Esophagus squamous epithelium (tissue), 5 donors: ENCODE results near the gene DENND1C. TPM values are rescaled to one million over a fixed set of nuclear protein-coding genes. Genes with fewer than 3 reads are reported as not detected.

Experiments used
- DNase-seq: peaks from one replicate; lab custom pipeline; 2025; lab: John Stamatoyannopoulos, UW
- H3K27ac ChIP-seq, 4 donors: fragments of 200-600 bp; sonication (generic); one replicate each; pipeline ENCODE4 v1.5.1; 2016 to 2019; ENCODE audit warnings: mild to moderate bottlenecking in 1 of 4
- H3K27me3 ChIP-seq, 4 donors: fragments of 200-600 bp; sonication (generic); 1 replicate in 3 of 4; 2 replicates in 1 of 4; pipeline versions ENCODE4 v1.5.1 to v1.6.0; 2017 to 2021; ENCODE audit warnings: antibody characterized with exemption in 1 of 4
- H3K36me3 ChIP-seq, 3 donors: fragments of 200-600 bp; sonication (generic); one replicate each; pipeline ENCODE4 v1.5.1; 2016 to 2019
- H3K4me1 ChIP-seq, 3 donors: fragments of 200-600 bp; sonication (generic); one replicate each; pipeline ENCODE4 v1.5.1; 2017 to 2019
- H3K4me3 ChIP-seq, 4 donors: fragments of 200-600 bp; sonication (generic); 1 replicate in 3 of 4; 2 replicates in 1 of 4; pipeline ENCODE4 v1.5.1; 2016 to 2019; ENCODE audit warnings: mild to moderate bottlenecking in 2 of 4, moderate library complexity in 1 of 4
- H3K9me3 ChIP-seq, 3 donors: fragments of 200-600 bp; sonication (generic); one replicate each; pipeline ENCODE4 v1.5.1; 2016 to 2019
- CTCF ChIP-seq, 6 experiments: fragments of 450-650 bp in 4 of 6; fragments of 200-600 bp in 2 of 6; sonication (generic) in 2 of 6; IDR thresholded peaks; one replicate each; pipeline ENCODE4 v1.5.1; 2016 to 2019; ENCODE audit warnings: antibody characterized with exemption in 6 of 6, mild to moderate bottlenecking in 4 of 6, moderate library complexity in 4 of 6
- POLR2A ChIP-seq, 4 donors: fragments of 450-650 bp; IDR thresholded peaks; one replicate each; pipeline ENCODE4 v1.6.1; 2017; ENCODE audit warnings: antibody characterized with exemption in 4 of 4, mild to moderate bottlenecking in 4 of 4, moderate library complexity in 3 of 4
- WGBS, 2 donors: methylation state at CpG; one replicate each; pipeline ENCODE4 v1.1.5; 2018; 5-methylcytosine and 5-hydroxymethylcytosine counted together
- intact Hi-C: fragments of 100-400 bp; cut with DNase I; formaldehyde crosslinking; loops from one replicate; pipeline ENCODE4 v1.15.0; 2022
- total RNA-seq, 4 donors: library from RNA; depleted of rRNA; stranded (reverse); fragments of >200 nt; gene quantifications; one replicate each; pipeline ENCODE4 v1.1.0, GENCODE V29; 2016
- donor health status: DM: yes; HTN: yes; CAD: no.

The DENND1C gene
- total RNA-seq, 4 donors from 2014 or later, result 0.62 to 4.2 (median 1.2) TPM

GRCh38 chr19:6528544-6529121, 47.0 kb upstream of the DENND1C start:
- 35 to 55% methylated on average over 6 to 9 of the region's 9 CpGs for whole genome bisulfite sequencing, 2 donors
- H3K27ac ChIP-seq, result peak overlapping the region in 2 of 4 donors; percentile 13 to 14
- H3K9me3 ChIP-seq, result no peaks in the 10 kb centered on the region
- intact Hi-C loops, result no loop called here
- no peaks in the 10 kb centered on the region for H3K36me3 ChIP-seq
- peaks cover 0 to 27% (median 0%) of the 10 kb centered on the region in 4 donors for H3K27me3 ChIP-seq
- TF ChIP-seq POLR2A (IDR thresholded peaks at IDR 0.05), result no peak
- TF ChIP-seq CTCF (IDR thresholded peaks at IDR 0.05), result no peak
- H3K4me1 ChIP-seq, result peaks cover 18 to 47% (median 20%) of the 10 kb centered on the region in 3 donors
- H3K4me3 ChIP-seq, result no peak overlapping the region
- DNase-seq, result no peak

- no peak for TF ChIP-seq CTCF (IDR thresholded peaks at IDR 0.05)
- TF ChIP-seq POLR2A (IDR thresholded peaks at IDR 0.05), result no peak
- no peak for DNase-seq
- intact Hi-C loops, result no loop called here
- Histone ChIP-seq H3K4me3 (no peak overlapping the region), H3K36me3 (no peaks in the 10 kb centered on the region), H3K4me1 (peaks cover 18 to 45% (median 20%) of the 10 kb centered on the region in 3 donors), H3K27me3 (peaks cover 0 to 20% (median 0%) of the 10 kb centered on the region in 4 donors), H3K9me3 (no peaks in the 10 kb centered on the region), H3K27ac (peak overlapping the region in 1 of 4 donors; percentile 21)
- 74 to 75% methylated on average over 14 to 17 of the region's 17 CpGs for WGBS, 2 donors
These were observed 46.4 kb upstream of the DENND1C start for GRCh38 chr19:6527893-6528543.

GRCh38 chr19:6524311-6524710, 42.7 kb upstream of the DENND1C start:
- Histone ChIP-seq H3K27ac (no peak overlapping the region), H3K9me3 (no peaks in the 10 kb centered on the region), H3K36me3 (no peaks in the 10 kb centered on the region), H3K4me1 (peaks cover 8 to 19% (median 9%) of the 10 kb centered on the region in 3 donors), H3K4me3 (no peak overlapping the region), H3K27me3 (peaks cover 0 to 7% (median 0%) of the 10 kb centered on the region in 4 donors)
- 73 to 80% methylated on average over 2 of the region's 2 CpGs for WGBS, 2 donors
- TF ChIP-seq POLR2A (IDR thresholded peaks at IDR 0.05), result no peak
- no peak for TF ChIP-seq CTCF (IDR thresholded peaks at IDR 0.05)
- intact Hi-C loops, result no loop called here
- no peak for DNase-seq

DNA sequence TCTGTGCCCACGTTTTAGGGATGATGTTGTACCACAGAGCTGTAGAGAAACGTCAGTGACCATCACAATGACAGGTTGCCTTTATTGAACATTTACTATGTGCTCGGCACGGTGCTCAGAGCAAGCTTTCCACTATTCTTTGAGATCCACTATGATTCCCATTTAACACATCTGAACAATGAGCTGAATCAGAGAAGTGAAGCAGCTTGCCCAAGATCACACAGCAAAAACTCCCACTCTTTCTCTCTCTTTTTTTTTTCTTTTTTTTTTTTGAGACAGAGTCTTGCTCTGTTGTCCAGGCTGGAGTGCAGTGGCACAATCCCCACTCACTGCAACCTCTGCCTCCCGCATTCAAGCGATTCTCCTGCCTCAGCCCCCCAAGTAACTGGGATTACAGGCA, 41.1 kb upstream of the DENND1C start:
- no peak overlapping the region for H3K4me3 ChIP-seq
- no peaks in the 10 kb centered on the region for H3K36me3 ChIP-seq
- H3K4me1 ChIP-seq, result peaks cover 4 to 23% (median 16%) of the 10 kb centered on the region in 3 donors
- intact Hi-C loops, result no loop called here
- no peak overlapping the region for H3K27ac ChIP-seq
- TF ChIP-seq CTCF (IDR thresholded peaks at IDR 0.05) (no peak), POLR2A (IDR thresholded peaks at IDR 0.05) (no peak)
- no peak for DNase-seq
- H3K9me3 ChIP-seq, result no peaks in the 10 kb centered on the region
- WGBS, 2 donors, result 56 to 76% methylated on average over 6 of the region's 6 CpGs
- peaks cover 0 to 7% (median 0%) of the 10 kb centered on the region in 4 donors for H3K27me3 ChIP-seq
